B cell (primary cell): ENCODE measurements around the gene PRRT4. TPM values are rescaled to one million over a fixed set of nuclear protein-coding genes. Genes with fewer than 3 reads are reported as not detected.
A peak's percentile ranks its signal among the peaks of the same experiment; 100 is the strongest.

Experiments used
- ATAC-seq: fragments of 200-7000 bp; cut with Tn5 transposase; one replicate; pipeline ENCODE4 v1.10.0; 2021; ENCODE audit warnings: low read depth, mild to moderate bottlenecking, moderate number of reproducible peaks, moderate library complexity
- CTCF ChIA-PET: fragments of 350-600 bp; sonication (Branson Sonifier 250); formaldehyde crosslinking; loops from one replicate; lab custom pipeline; 2021; ENCODE audit warnings: antibody characterized with exemption, inconsistent platforms; lab: Charles Lee
- POLR2A ChIA-PET: fragments of 350-600 bp; sonication (Branson Sonifier 250); formaldehyde crosslinking; loops from one replicate; lab custom pipeline; 2021; ENCODE audit warnings: antibody characterized with exemption; lab: Charles Lee
- DNase-seq: peaks from one replicate; pipeline ENCODE4 v3.0.0; 2013
- H2AFZ ChIP-seq: 2 replicates; pipeline ENCODE4 v1.6.1; 2012; ENCODE audit warnings: mild to moderate bottlenecking, low read depth, low read length; ENCODE audit not compliant: insufficient read depth, poor library complexity, severe bottlenecking
- H3K27ac ChIP-seq, 2 donors: 1 replicate in 1 of 2; 2 replicates in 1 of 2; pipeline ENCODE4 v1.5.1; 2012 to 2013; ENCODE audit warnings: low read length in 2 of 2, mild to moderate bottlenecking in 2 of 2, moderate library complexity in 1 of 2
- H3K27me3 ChIP-seq, 4 experiments: fragments of 200-600 bp in 1 of 4; sonication (generic) in 1 of 4; replicated peaks in 1 of 4; 1 replicate in 2 of 4; 2 replicates in 2 of 4; pipeline versions ENCODE4 v1.6.1 to v1.7.0; 2013 to 2016; ENCODE audit warnings: low read length in 3 of 4, mild to moderate bottlenecking in 2 of 4, mixed read lengths in 1 of 4, moderate library complexity in 1 of 4; ENCODE audit not compliant: insufficient read depth in 4 of 4, control insufficient read depth in 3 of 4; ENCODE audit errors: control extremely low read depth in 1 of 4
- H3K36me3 ChIP-seq, 2 experiments: replicated peaks in 1 of 2; 1 replicate in 1 of 2; 2 replicates in 1 of 2; pipeline versions ENCODE4 v1.6.1 to v1.7.1; 2013; ENCODE audit warnings: low read length in 1 of 2; ENCODE audit not compliant: insufficient read depth in 2 of 2, control insufficient read depth in 1 of 2; ENCODE audit errors: control extremely low read depth in 1 of 2, extremely low read depth in 1 of 2
- H3K4me1 ChIP-seq, 2 donors: fragments of 200-600 bp in 1 of 2; sonication (generic) in 1 of 2; 1 replicate in 1 of 2; 2 replicates in 1 of 2; pipeline versions ENCODE4 v1.5.1 to v1.6.1; 2013 to 2017; ENCODE audit warnings: low read length in 2 of 2; ENCODE audit not compliant: control insufficient read depth in 2 of 2, insufficient read depth in 2 of 2
- H3K4me2 ChIP-seq: replicated peaks from 2 replicates; pipeline ENCODE3; 2012; ENCODE audit warnings: mild to moderate bottlenecking, low read depth, low read length; ENCODE audit not compliant: poor library complexity, severe bottlenecking
- H3K4me3 ChIP-seq, 5 experiments: fragments of 200-600 bp in 1 of 5; sonication (generic) in 1 of 5; 1 replicate in 3 of 5; 2 replicates in 2 of 5; pipeline versions ENCODE4 v1.5.1 to v1.7.0; 2011 to 2016; ENCODE audit warnings: low read length in 4 of 5, mild to moderate bottlenecking in 4 of 5, low read depth in 2 of 5, control low read depth in 1 of 5, moderate library complexity in 1 of 5; ENCODE audit not compliant: insufficient read depth in 1 of 5; ENCODE audit errors: control extremely low read depth in 1 of 5, extremely low read depth in 1 of 5
- H3K79me2 ChIP-seq: fragments of 200-600 bp; sonication (generic); one replicate; pipeline ENCODE4 v1.6.0; 2016; ENCODE audit warnings: low read length; ENCODE audit not compliant: control insufficient read depth, insufficient read depth
- H3K9ac ChIP-seq: fragments of 200-600 bp; sonication (generic); 2 replicates; pipeline ENCODE4 v1.6.1; 2017; ENCODE audit warnings: mild to moderate bottlenecking, low read length, moderate library complexity
- H3K9me3 ChIP-seq, 3 donors: one replicate each; pipeline versions ENCODE4 v1.6.1 to v1.7.1; 2013; ENCODE audit warnings: low read length in 2 of 3; ENCODE audit not compliant: control insufficient read depth in 2 of 3, insufficient read depth in 1 of 3; ENCODE audit errors: control extremely low read depth in 1 of 3
- H4K20me1 ChIP-seq: 2 replicates; pipeline ENCODE4 v1.6.0; 2012; ENCODE audit warnings: mild to moderate bottlenecking, low read length; ENCODE audit not compliant: insufficient read depth, control insufficient read depth, poor library complexity, severe bottlenecking
- H3K27ac Mint-ChIP-seq: one replicate; pipeline ENCODE4 v1.8.0; 2021; ENCODE audit warnings: mixed read lengths
- H3K27me3 Mint-ChIP-seq: one replicate; pipeline ENCODE4 v1.8.0; 2021; ENCODE audit warnings: mixed read lengths
- H3K4me1 Mint-ChIP-seq: one replicate; pipeline ENCODE4 v1.8.0; 2021; ENCODE audit warnings: mixed read lengths
- H3K4me3 Mint-ChIP-seq: one replicate; pipeline ENCODE4 v1.8.0; 2021; ENCODE audit warnings: mixed read lengths
- H3K9me3 Mint-ChIP-seq: one replicate; pipeline ENCODE4 v1.8.0; 2022; ENCODE audit warnings: mixed read lengths; ENCODE audit not compliant: insufficient read depth
- CTCF ChIP-seq: fragments of 200-600 bp; IDR thresholded peaks from one replicate; pipeline ENCODE4 v1.8.0; 2022; ENCODE audit warnings: antibody characterized with exemption, mild to moderate bottlenecking
- EZH2 ChIP-seq: IDR thresholded peaks from 2 replicates; pipeline ENCODE4 v1.6.1; 2012; ENCODE audit warnings: borderline replicate concordance, low read depth, mild to moderate bottlenecking, moderate library complexity, low read length; ENCODE audit not compliant: insufficient read depth, poor library complexity, severe bottlenecking
- WGBS: methylation state at CpG from one replicate; pipeline ENCODE4 v1.1.5; 2013; ENCODE audit warnings: missing lambda C conversion rate; ENCODE audit not compliant: insufficient coverage; 5-methylcytosine and 5-hydroxymethylcytosine counted together
- intact Hi-C: fragments of 100-400 bp; cut with micrococcal nuclease; formaldehyde crosslinking; loops from one replicate; pipeline ENCODE4 v1.10.0; 2022
- polyA plus RNA-seq: library from polyadenylated mRNA; depleted of rRNA; stranded (reverse); fragments of >200 nt; gene quantifications from 2 replicates; pipeline ENCODE4 v1.2.3, GENCODE V29; 2012
- total RNA-seq, 2 donors: library from RNA; stranded (reverse); fragments of 120-200 nt in 1 of 2; gene quantifications; 1 replicate in 1 of 2; 2 replicates in 1 of 2; pipeline versions ENCODE4 v1.2.3 to v1.2.4, GENCODE V29; 2013 to 2022

PRRT4 gene
- total and polyA plus RNA-seq, 2 donors (not counting 1 experiment from before 2014, with no cell fraction given) = 0.04 to 0.20 TPM

- no peak overlapping the region for H3K9ac ChIP-seq
- POLR2A ChIA-PET = no interaction called here
- no peak overlapping the region for H2AFZ ChIP-seq
- no peaks in the 10 kb centered on the region for H3K27me3 ChIP-seq
- H3K9me3 ChIP-seq = no peaks in the 10 kb centered on the region
- H3K4me1 ChIP-seq = peaks cover 21 to 59% of the 10 kb centered on the region in 2 donors
- no peak overlapping the region for H3K4me3 ChIP-seq
- TF ChIP-seq CTCF (no peak), EZH2 (no peak)
- no peak for DNase-seq
- intact Hi-C loops = loop anchor here (5.0 kb wide), 2 partner anchors 65 to 125 kb away; partner anchors contain the start of gene RBM28
- ATAC-seq = no peak
- H3K27ac ChIP-seq = peak overlapping the region in 1 of 2 donors; percentile 13
- H3K36me3 ChIP-seq = peaks cover 0 to 5% of the 10 kb centered on the region in 2 experiments
- H3K4me2 ChIP-seq = no peak overlapping the region
- peaks cover 47% of the 10 kb centered on the region for H3K4me1 Mint-ChIP-seq
- H3K27ac Mint-ChIP-seq = peak overlapping the region; percentile 66
- CTCF ChIA-PET = interaction anchor here (1.1 to 23.4 kb wide), 5 partner anchors 9 to 53 kb away, joined by 3 to 331 read pairs (median 12); no protein-coding TSS in a partner anchor
- peaks cover 14% of the 10 kb centered on the region for H4K20me1 ChIP-seq
- peaks cover 3% of the 10 kb centered on the region for H3K27me3 Mint-ChIP-seq
- no peaks in the 10 kb centered on the region for H3K9me3 Mint-ChIP-seq
- peak overlapping the region; percentile 83 for H3K4me3 Mint-ChIP-seq
- 48% methylated on average over 7 of the region's 7 CpGs for WGBS
- no peaks in the 10 kb centered on the region for H3K79me2 ChIP-seq
Observed at GRCh38 chr7:128407233-128407589, 45.7 kb upstream of the PRRT4 start.
